H9 (cell line): Measurements from ENCODE around the gene SULF2. TPM values are rescaled to one million over a fixed set of nuclear protein-coding genes. Genes with fewer than 3 reads are reported as not detected.

Experiments
- DNase-seq: peaks from one replicate; pipeline ENCODE4 v3.0.0-alpha.2; 2017
- H2AFZ ChIP-seq: one replicate; pipeline ENCODE4 v1.6.1; 2013; ENCODE audit warnings: mild to moderate bottlenecking, low read length, control low read depth, moderate library complexity
- H2AK5ac ChIP-seq: 2 replicates; pipeline ENCODE4 v1.6.1; 2013; ENCODE audit warnings: low read length, control low read depth, mixed read lengths; ENCODE audit not compliant: insufficient read length
- H2BK120ac ChIP-seq: one replicate; pipeline ENCODE4 v1.6.1; 2013; ENCODE audit warnings: low read depth, mild to moderate bottlenecking, low read length, control low read depth, inconsistent platforms; ENCODE audit not compliant: poor library complexity, severe bottlenecking
- H2BK12ac ChIP-seq: 2 replicates; pipeline ENCODE4 v1.6.1; 2013; ENCODE audit warnings: low read length, control low read depth, mixed read lengths, low read depth; ENCODE audit not compliant: insufficient read length
- H2BK15ac ChIP-seq: 2 replicates; pipeline ENCODE4 v1.6.1; 2013; ENCODE audit warnings: low read depth, low read length, control low read depth
- H2BK20ac ChIP-seq: one replicate; pipeline ENCODE4 v1.6.1; 2013; ENCODE audit warnings: low read depth, mild to moderate bottlenecking, low read length, control low read depth, inconsistent platforms; ENCODE audit not compliant: poor library complexity, severe bottlenecking
- H2BK5ac ChIP-seq: 2 replicates; pipeline ENCODE4 v1.6.1; 2013; ENCODE audit warnings: low read length, control low read depth, mixed read lengths; ENCODE audit not compliant: insufficient read length
- H3K14ac ChIP-seq: 2 replicates; pipeline ENCODE4 v1.6.1; 2013; ENCODE audit warnings: low read length, control low read depth; ENCODE audit not compliant: insufficient read depth
- H3K18ac ChIP-seq: 2 replicates; pipeline ENCODE4 v1.6.1; 2013; ENCODE audit warnings: low read depth, mild to moderate bottlenecking, mixed read lengths, low read length, control low read depth; ENCODE audit not compliant: insufficient read length
- H3K23ac ChIP-seq: 2 replicates; pipeline ENCODE4 v1.6.1; 2013; ENCODE audit warnings: low read length, control low read depth, mixed read lengths, low read depth; ENCODE audit not compliant: insufficient read length
- H3K23me2 ChIP-seq: 2 replicates; pipeline ENCODE4 v1.6.1; 2013; ENCODE audit warnings: low read depth, mild to moderate bottlenecking, mixed read lengths, low read length, control low read depth; ENCODE audit not compliant: insufficient read length, poor library complexity, severe bottlenecking
- H3K27ac ChIP-seq: 2 replicates; pipeline ENCODE4 v1.5.1; 2013; ENCODE audit warnings: low read length, control low read depth, mixed read lengths, low read depth; ENCODE audit not compliant: insufficient read length
- H3K27me3 ChIP-seq: 2 replicates; pipeline ENCODE4 v1.6.1; 2013; ENCODE audit warnings: low read length, control low read depth, inconsistent platforms; ENCODE audit not compliant: insufficient read depth
- H3K4ac ChIP-seq: 2 replicates; pipeline ENCODE4 v1.6.1; 2013; ENCODE audit warnings: low read depth, mild to moderate bottlenecking, control low read depth, inconsistent platforms, low read length, moderate library complexity
- H3K4me1 ChIP-seq: 2 replicates; pipeline ENCODE4 v1.6.1; 2013; ENCODE audit warnings: low read length, control low read depth, inconsistent platforms; ENCODE audit not compliant: insufficient read depth
- H3K4me2 ChIP-seq: 2 replicates; pipeline ENCODE4 v1.6.1; 2013; ENCODE audit warnings: low read length, control low read depth, mixed read lengths; ENCODE audit not compliant: insufficient read length, insufficient read depth
- H3K56ac ChIP-seq: 2 replicates; pipeline ENCODE4 v1.6.1; 2013; ENCODE audit warnings: low read depth, mild to moderate bottlenecking, mixed read lengths, low read length, control low read depth; ENCODE audit not compliant: insufficient read length
- H3K79me1 ChIP-seq: 2 replicates; pipeline ENCODE4 v1.6.1; 2013; ENCODE audit warnings: low read depth, mild to moderate bottlenecking, moderate library complexity, low read length, control low read depth, inconsistent platforms; ENCODE audit not compliant: insufficient read depth, poor library complexity, severe bottlenecking
- H3K79me2 ChIP-seq: 2 replicates; pipeline ENCODE4 v1.6.1; 2013; ENCODE audit warnings: low read length, control low read depth, inconsistent platforms; ENCODE audit not compliant: insufficient read depth
- H3K9ac ChIP-seq: 2 replicates; pipeline ENCODE4 v1.6.1; 2013; ENCODE audit warnings: low read length, control low read depth, mixed read lengths; ENCODE audit not compliant: insufficient read length; ENCODE audit errors: extremely low read depth
- H3K9me3 ChIP-seq: one replicate; pipeline ENCODE4 v1.6.1; 2013; ENCODE audit warnings: low read depth, low read length, inconsistent platforms; ENCODE audit not compliant: control insufficient read depth
- H3T11ph ChIP-seq: one replicate; pipeline ENCODE4 v1.6.1; 2013; ENCODE audit warnings: mild to moderate bottlenecking, low read length, control low read depth, inconsistent platforms
- H4K20me1 ChIP-seq: one replicate; pipeline ENCODE4 v1.6.1; 2013; ENCODE audit not compliant: control insufficient read depth, insufficient read length, insufficient read depth
- H4K5ac ChIP-seq: 2 replicates; pipeline ENCODE4 v1.6.1; 2013; ENCODE audit warnings: low read depth, mild to moderate bottlenecking, mixed read lengths, low read length, control low read depth; ENCODE audit not compliant: insufficient read length
- H4K8ac ChIP-seq: replicated peaks from 2 replicates; pipeline ENCODE4 v1.6.1; 2013; ENCODE audit warnings: low read length, control low read depth, mixed read lengths, low read depth; ENCODE audit not compliant: insufficient read length
- H4K91ac ChIP-seq: 2 replicates; pipeline ENCODE4 v1.6.1; 2013; ENCODE audit warnings: low read depth, mild to moderate bottlenecking, moderate library complexity, mixed read lengths, low read length, control low read depth; ENCODE audit not compliant: insufficient read length
- H3K27ac Mint-ChIP-seq, 3 experiments: 2 replicates in 2 of 3; 3 replicates in 1 of 3; pipeline ENCODE4 v1.8.0; 2020 to 2021; ENCODE audit warnings: mixed read lengths in 3 of 3, mild to moderate bottlenecking in 1 of 3, moderate library complexity in 1 of 3
- H3K27me3 Mint-ChIP-seq: 2 replicates; pipeline ENCODE4 v1.8.0; 2021; ENCODE audit warnings: low read depth, mild to moderate bottlenecking, moderate library complexity, mixed read lengths
- H3K36me3 Mint-ChIP-seq, 3 experiments: 2 replicates in 2 of 3; 3 replicates in 1 of 3; pipeline ENCODE4 v1.8.0; 2020 to 2021; ENCODE audit warnings: low read depth in 3 of 3, mixed read lengths in 3 of 3; ENCODE audit not compliant: insufficient read depth in 1 of 3
- H3K4me1 Mint-ChIP-seq, 2 experiments: 2 replicates each; pipeline ENCODE4 v1.8.0; 2020; ENCODE audit warnings: mixed read lengths in 2 of 2
- H3K4me3 Mint-ChIP-seq, 2 experiments: 2 replicates in 1 of 2; 3 replicates in 1 of 2; pipeline ENCODE4 v1.8.0; 2020 to 2021; ENCODE audit warnings: mild to moderate bottlenecking in 2 of 2, mixed read lengths in 2 of 2, moderate library complexity in 1 of 2
- H3K9me3 Mint-ChIP-seq, 2 experiments: 2 replicates in 1 of 2; 3 replicates in 1 of 2; pipeline ENCODE4 v1.8.0; 2020; ENCODE audit warnings: mild to moderate bottlenecking in 2 of 2, mixed read lengths in 2 of 2, moderate library complexity in 1 of 2
- WGBS: extraction: QIAGEN DNeasy Blood & Tissue Kit; methylation state at CpG from one replicate; pipeline ENCODE4 v1.1.7; 2013; ENCODE audit warnings: missing lambda C conversion rate, low lambda C conversion rate, mixed read lengths; ENCODE audit not compliant: insufficient read length; ENCODE audit errors: extremely low coverage; 5-methylcytosine and 5-hydroxymethylcytosine counted together
- total RNA-seq: library from RNA; stranded (reverse); gene quantifications from 2 replicates; pipeline ENCODE4 v1.2.1, GENCODE V29; 2021
- TF ChIP-seq, protein P1 (sequence below): fragments of 200-600 bp; sonication (generic); conservative IDR thresholded peaks from 3 replicates; pipeline ENCODE4 v1.8.0; 2021; ENCODE audit warnings: antibody characterized with exemption, mild to moderate bottlenecking

The SULF2 gene
- total RNA-seq, 1 experiment from 2014 or later: 31.2 TPM

DNA sequence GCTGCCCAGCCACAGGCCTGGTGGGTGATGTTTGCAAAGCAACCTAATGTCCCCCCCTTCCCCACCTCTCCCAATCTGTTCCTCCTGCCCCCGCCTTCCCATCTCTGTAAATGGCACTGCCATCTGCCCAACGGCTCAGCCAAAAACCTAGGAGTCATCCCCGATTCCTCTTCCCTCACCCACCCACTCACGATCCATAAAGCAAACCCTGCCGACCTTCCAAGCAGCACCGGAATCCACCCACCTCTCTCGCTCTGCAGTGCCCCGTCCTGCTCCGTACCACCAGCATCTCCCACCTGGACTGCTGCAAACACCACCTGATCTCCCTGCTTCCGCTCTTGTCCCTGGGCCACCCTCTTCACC is 37.6 kb downstream of the SULF2 start:
- H3K27me3 Mint-ChIP-seq: no peaks in the 10 kb centered on the region
- Histone ChIP-seq H3K4me1 (no peaks in the 10 kb centered on the region), H2BK5ac (no peak overlapping the region), H3K56ac (no peak overlapping the region), H2AFZ (no peak overlapping the region), H2BK20ac (no peak overlapping the region), H3K9ac (no peak overlapping the region), H3T11ph (no peak overlapping the region), H3K4me2 (no peak overlapping the region), H4K5ac (no peak overlapping the region), H4K20me1 (no peaks in the 10 kb centered on the region), H3K18ac (no peak overlapping the region), H3K14ac (no peak overlapping the region), H3K23me2 (no peaks in the 10 kb centered on the region), H3K79me2 (no peaks in the 10 kb centered on the region), H4K8ac (no peak overlapping the region), H2AK5ac (no peak overlapping the region), H3K79me1 (no peaks in the 10 kb centered on the region), H3K27me3 (no peaks in the 10 kb centered on the region), H3K4ac (no peak overlapping the region), H2BK15ac (no peak overlapping the region), H2BK120ac (no peak overlapping the region), H3K9me3 (no peaks in the 10 kb centered on the region), H3K23ac (no peak overlapping the region), H4K91ac (no peak overlapping the region), H3K27ac (no peak overlapping the region), H2BK12ac (no peak overlapping the region)
- WGBS: no CpG with 5 or more reads among the region's 10 CpGs
- H3K36me3 Mint-ChIP-seq: no peaks in the 10 kb centered on the region
- H3K4me1 Mint-ChIP-seq: peaks cover 7 to 8% of the 10 kb centered on the region in 2 experiments
- no peak overlapping the region; a peak in 1 of 5 replicates for H3K4me3 Mint-ChIP-seq
- no peaks in the 10 kb centered on the region; a peak in 1 of 5 replicates for H3K9me3 Mint-ChIP-seq
- no peak for DNase-seq
- TF ChIP-seq, protein P1, sequence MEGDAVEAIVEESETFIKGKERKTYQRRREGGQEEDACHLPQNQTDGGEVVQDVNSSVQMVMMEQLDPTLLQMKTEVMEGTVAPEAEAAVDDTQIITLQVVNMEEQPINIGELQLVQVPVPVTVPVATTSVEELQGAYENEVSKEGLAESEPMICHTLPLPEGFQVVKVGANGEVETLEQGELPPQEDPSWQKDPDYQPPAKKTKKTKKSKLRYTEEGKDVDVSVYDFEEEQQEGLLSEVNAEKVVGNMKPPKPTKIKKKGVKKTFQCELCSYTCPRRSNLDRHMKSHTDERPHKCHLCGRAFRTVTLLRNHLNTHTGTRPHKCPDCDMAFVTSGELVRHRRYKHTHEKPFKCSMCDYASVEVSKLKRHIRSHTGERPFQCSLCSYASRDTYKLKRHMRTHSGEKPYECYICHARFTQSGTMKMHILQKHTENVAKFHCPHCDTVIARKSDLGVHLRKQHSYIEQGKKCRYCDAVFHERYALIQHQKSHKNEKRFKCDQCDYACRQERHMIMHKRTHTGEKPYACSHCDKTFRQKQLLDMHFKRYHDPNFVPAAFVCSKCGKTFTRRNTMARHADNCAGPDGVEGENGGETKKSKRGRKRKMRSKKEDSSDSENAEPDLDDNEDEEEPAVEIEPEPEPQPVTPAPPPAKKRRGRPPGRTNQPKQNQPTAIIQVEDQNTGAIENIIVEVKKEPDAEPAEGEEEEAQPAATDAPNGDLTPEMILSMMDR: no peak
- H3K27ac Mint-ChIP-seq: peak overlapping the region in 1 of 3 experiments; percentile 20; a peak in 1 of 7 replicates
